ENCODE results near the gene TRMT2A. TPM values are rescaled to one million over a fixed set of nuclear protein-coding genes. Genes with fewer than 3 reads are reported as not detected.

Gene TRMT2A
- polyA plus RNA-seq, 1 donor: 50.2 TPM

DNA sequence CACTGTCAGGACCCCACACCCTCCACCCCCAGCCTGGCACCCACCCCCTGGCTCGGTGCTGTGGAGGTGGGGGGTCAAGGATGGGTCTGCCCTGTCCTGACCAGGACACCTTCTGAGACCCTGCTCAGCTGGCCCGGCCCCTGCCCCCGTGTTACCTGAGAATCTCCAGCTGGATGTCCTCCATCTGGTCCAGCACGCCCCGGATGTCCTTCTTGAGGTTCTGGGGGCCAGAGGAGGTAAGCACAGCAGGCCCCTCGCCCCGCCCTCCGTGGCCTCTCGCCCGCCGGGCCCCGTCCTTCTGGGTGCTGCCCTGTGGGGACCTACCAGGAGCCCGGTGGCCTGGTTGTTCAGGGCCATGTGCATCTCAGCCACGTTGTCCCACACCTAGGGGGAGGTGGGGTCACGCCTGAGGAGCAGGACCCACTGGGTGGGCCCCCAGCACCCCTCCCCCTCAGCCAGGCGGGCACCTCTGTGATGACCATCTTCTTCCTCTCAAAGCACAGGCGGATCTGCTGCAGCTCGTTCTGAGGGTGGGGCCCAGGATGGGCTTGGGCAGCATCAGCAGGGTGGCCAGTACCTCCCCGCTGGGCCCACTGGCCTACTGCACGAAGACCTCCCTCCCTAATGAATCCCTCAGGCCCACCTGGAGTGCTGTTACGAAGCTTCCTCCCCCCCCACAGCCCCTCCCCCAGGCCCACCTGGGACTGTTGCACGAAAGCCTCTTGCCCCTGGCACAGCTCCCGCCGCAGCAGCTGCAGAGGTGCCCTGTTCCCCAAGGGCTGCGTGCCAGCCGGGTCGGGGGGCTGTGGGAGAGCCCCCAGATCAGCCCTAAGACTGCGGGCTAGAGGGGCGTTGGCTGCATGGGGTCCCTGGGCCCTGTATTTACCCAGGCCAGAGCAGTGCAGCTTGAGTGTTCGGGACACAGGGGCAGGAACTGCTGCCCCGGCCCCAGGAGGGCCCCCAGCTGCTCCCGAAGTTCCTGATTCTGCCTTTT lies 32.5 kb upstream of the TRMT2A start:
- no peak for DNase-seq (ENCODE audit: low read depth)

DNA sequence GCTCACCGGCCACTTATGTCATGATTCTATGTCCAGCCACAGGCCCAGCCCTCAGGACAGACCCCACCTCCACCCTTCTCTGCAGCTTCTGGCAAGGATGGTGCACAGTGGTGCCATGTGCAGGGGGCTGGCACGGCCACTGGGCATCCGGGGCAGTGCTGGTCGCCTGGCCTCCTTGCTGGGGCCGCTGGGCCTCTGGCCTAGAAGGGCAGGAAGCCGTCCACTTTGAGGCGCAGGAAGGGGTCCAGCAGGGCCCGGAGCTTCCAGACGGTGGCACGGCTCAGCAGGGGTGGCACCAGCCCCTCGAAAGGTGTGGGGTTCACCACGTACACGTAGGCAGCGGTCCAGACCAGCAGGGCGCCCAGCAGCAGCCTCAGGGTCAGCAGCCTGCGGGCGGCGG lies 31.4 kb upstream of the TRMT2A start:
- no peak for DNase-seq (ENCODE audit: low read depth)

DNA sequence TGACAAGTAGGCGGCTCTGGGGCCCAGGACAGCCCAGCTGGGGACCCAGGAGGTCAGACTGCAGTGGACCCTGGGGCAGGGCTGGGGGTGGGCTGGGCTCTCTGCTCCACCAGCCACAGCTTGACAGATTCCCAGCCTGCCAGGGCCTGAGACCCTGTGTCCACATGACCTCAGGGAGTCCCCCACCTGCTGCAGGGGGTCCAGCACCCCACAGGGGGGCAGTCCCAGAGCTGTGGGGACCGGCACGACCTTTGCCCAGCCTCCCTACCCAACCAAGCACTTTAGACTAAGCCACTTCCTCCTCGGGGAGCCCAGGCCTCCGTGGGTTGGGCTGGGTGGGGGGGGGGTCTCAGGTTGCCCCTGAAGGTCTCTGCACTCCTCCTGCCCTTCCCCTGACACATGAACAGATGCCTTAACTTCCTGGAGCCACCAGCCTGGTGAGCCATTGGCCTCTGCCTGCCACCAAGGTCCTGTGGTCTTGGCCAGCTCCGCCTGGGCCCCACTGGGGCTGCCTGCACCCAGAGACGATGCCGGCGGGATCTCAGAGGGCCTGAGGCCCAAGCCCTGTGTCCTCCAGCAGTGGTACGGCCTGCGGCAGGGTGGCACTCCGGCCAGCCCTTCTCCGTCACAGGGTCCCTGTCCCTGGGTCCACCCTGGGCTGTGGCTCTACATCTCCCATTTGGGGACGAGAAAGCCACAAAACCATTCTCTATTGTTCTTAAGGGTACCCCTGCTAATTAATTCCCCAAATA lies 30.4 kb upstream of the TRMT2A start:
- DNase-seq (ENCODE audit: low read depth): no peak

DNA sequence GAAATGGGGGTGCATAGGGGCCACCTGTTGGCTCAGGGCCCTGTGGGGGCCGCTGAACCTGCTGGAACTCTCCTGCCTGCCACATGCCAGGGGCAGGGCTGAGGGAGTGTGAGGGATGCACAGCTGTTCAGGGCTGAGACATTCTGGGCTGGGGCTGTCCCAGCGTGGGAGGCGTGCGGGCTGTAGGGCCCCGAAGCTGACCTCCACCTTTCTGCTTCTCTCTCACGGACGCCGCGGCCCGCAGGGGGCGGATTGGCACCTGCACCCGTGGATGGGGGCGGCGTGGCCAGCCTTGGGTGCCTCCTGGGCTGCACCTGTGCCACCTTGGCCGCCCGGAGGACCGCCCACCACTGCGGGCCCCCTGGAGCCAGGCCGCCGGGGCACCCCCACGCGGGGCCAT lies 29.8 kb upstream of the TRMT2A start:
- no peak for DNase-seq (ENCODE audit: low read depth)

GRCh38 chr22:20145832-20146223 lies 28.8 kb upstream of the TRMT2A start:
- no peak for DNase-seq (ENCODE audit: low read depth)

GRCh38 chr22:20145206-20145831 lies 28.3 kb upstream of the TRMT2A start:
- DNase-seq (ENCODE audit: low read depth): no peak

GRCh38 chr22:20143883-20144665 lies 27.0 kb upstream of the TRMT2A start:
- DNase-seq (ENCODE audit: low read depth): no peak

GRCh38 chr22:20142711-20143621 lies 25.9 kb upstream of the TRMT2A start:
- DNase-seq (ENCODE audit: low read depth): no peak

DNA sequence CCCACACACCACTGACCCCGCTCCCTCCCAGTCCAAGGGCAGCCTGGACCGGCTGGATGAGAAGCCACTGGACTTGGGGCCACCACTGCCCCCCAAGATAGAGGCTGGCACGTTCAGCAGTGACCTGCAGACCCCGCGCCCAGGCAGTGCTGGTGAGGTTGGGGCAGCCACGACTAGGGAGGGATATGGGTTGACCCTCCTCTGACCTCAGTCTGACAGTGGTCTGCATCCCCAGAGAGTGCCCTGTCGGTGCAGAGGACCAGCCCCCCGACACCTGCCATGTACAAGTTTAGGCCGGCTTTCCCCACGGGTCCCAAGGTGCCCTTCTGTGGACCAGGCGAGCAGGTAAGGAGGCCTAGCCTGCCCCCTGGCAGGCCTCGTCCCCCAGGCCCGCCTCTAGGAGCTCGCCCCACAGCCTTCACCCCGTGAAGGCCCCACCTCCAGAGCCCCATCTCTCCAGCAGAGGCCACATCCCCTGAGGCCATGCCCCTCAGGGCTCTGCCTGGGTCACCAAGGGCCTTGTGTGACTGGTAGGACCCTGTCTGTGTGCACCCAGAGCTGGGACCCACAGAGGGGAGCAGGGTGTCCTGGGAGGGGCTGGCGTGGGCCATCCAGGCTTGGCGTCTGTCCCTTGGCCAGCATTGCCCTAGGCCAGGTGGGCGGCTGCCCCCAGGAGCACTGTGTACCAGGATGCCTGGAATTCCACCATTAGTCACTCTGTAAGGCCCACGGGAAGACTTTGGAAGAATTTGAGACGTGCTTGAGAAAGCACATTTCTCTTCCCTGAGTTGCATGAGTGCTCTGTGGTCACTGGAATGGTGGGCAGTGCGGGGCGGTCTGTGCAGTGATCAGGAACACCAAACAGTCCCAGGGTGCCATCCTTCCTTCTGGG lies 24.4 kb upstream of the TRMT2A start:
- DNase-seq (ENCODE audit: low read depth): no peak

- DNase-seq (ENCODE audit: low read depth): no peak
Observed at GRCh38 chr22:20140521-20140964, 23.5 kb upstream of the TRMT2A start.

- DNase-seq (ENCODE audit: low read depth): no peak
Observed at GRCh38 chr22:20140107-20140445, 23.1 kb upstream of the TRMT2A start.

DNA sequence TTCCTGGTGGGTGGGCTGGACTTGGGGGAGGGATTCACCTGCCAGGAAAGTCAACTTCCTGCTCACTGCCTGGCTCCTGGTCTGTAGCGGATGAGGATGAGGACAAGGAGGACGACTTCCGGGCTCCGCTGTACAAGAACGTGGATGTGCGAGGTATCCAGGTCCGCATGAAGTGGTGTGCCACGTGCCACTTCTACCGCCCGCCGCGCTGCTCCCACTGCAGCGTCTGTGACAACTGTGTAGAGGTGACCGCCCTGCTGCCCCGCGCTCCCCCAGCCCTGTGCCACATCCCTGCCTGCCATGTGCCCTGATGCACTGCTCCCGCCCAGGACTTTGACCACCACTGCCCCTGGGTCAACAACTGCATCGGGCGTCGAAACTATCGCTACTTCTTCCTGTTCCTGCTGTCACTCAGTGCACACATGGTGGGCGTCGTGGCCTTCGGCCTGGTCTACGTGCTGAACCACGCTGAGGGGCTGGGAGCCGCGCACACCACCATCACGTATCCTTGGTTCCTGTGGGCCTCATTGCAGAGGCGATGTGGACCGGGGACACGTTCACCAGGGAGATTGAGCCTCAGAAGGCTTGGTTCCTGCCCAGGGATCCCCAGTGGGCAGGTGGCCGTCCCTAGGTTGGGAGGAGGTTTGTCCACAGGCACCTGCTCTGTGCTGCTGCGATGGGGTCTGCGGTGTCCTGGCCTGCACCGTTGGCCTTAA lies 22.5 kb upstream of the TRMT2A start:
- DNase-seq (ENCODE audit: low read depth): no peak

DNA sequence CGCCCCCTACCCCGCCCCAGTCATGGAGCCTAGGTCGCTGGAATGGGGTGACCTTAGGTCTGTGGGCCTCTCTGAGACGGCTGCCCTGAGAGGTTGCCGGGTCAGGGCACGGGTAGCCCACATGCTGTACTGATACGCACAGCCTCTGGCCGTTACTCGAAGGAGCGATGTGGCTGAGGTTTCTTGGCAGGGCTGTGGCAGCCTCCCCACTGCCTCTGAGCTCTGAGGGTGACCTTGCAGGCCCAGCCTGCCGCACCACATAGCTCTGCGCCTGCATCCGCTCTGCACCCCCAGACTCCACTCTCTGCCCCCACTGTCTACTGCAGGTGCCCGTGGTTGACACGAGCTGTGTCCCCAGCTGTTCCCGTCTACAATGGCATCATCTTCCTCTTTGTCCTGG lies 21.8 kb upstream of the TRMT2A start:
- no peak for DNase-seq (ENCODE audit: low read depth)

- DNase-seq (ENCODE audit: low read depth): no peak
Observed at GRCh38 chr22:20138417-20138738, 21.4 kb upstream of the TRMT2A start.

DNA sequence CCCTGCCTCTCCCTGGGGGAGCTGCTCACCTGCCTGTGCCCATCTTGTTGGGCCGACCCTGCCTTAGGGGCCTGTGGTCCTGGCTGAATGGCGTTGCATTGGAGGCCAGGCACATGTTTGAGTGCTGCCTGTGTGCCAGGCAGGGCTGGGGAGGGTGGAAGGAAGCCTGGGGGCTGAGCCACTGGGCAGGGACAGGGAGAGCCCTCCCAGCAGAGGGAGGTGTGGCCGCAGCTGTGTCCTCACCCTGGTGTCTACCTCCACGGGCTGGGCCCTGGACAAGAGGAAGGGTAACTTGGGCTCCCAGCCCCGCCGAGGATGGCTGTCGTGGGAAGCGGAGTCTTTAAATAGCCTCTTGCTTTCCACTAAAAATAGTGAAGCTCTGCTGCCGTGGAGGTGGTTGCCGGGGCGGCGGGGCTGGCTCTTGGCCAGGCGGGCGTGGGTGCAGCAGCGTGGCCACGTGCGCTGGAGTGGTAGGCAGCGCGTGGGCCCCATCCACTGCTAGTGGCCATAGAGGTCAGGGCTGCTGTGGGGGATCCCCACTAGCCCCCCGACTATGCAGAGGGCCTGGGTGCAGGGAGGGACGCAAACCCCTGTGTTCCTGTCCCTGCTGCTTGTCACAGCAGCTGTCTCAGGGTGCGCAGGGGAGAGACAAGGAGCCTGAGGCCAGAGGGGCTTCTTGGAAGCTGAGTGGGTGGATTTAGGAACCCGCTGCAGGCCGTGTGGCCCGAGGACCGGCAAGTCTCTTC lies 20.8 kb upstream of the TRMT2A start:
- no peak for DNase-seq (ENCODE audit: low read depth)

DNA sequence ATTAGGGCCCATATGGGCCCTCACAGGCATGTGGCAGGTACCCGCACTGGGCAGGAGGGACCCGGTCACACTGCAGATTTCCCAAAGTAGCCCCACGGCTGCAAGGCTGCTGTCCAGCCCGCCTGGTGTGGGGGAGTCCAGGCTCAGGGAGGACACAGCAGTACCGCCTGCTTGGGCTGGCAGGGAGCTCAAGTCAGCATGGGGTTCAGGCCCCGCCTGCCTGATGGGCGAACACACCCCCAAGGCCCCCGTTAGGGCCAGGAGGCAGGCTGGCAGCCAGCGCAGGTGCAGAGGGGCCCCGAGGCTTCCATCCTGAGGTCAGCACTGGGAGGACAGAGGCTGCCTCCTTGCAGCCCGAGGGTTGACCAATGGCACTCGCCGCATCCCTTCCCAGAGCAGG lies 20.1 kb upstream of the TRMT2A start:
- no peak for DNase-seq (ENCODE audit: low read depth)

DNA sequence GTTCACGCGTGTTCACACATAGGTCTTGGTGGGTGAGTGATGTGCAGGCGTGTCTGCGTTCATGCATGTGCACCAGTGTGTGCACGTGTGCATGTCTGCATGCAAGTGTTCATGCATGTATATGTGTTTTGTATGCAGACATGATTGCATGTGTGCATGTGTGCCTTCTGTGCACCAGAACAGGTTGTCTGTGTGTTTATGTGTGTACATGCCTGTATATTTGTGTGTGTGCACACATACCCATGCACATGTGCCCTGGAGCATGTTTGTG lies 19.5 kb upstream of the TRMT2A start:
- no peak for DNase-seq (ENCODE audit: low read depth)

- no peak for DNase-seq (ENCODE audit: low read depth)
Observed at GRCh38 chr22:20135806-20136602, 19.0 kb upstream of the TRMT2A start.
